Fibroblast of lung (primary cell): ENCODE data around the gene ATP1B2.
"Not testable (repeated sequence)": the region's sequence is repeated elsewhere in the genome, so short reads cannot be mapped to it uniquely, and the experiment has no call there.

ENCODE experiments used
- CTCF ChIP-seq, 2 donors: IDR thresholded peaks in 1 of 2; conservative IDR thresholded peaks in 1 of 2; 1 replicate in 1 of 2; 2 replicates in 1 of 2; pipeline ENCODE4 v1.5.1; 2011 to 2012; ENCODE audit warnings: low read length in 2 of 2, control low read depth in 1 of 2, inconsistent platforms in 1 of 2, low read depth in 1 of 2, mild to moderate bottlenecking in 1 of 2
- EZH2 ChIP-seq: IDR thresholded peaks from 2 replicates; pipeline ENCODE4 v1.5.1; 2012; ENCODE audit warnings: low read length, control low read depth, mild to moderate bottlenecking; ENCODE audit errors: missing control alignments

GRCh38 chr17:7641635-7642034 lies 9.1 kb upstream of the ATP1B2 start:
- not testable (repeated sequence) for TF ChIP-seq CTCF (conservative IDR thresholded peaks at IDR 0.05 in 1 of 2, IDR thresholded peaks at IDR 0.05 in 1 of 2; ENCODE audit: low read depth in 1 of 2, low read length in 2 of 2); EZH2
